ENCODE measurements around the gene TMEM184B.
A peak's percentile ranks its signal among the peaks of the same experiment; 100 is the strongest.

Gene TMEM184B

DNA sequence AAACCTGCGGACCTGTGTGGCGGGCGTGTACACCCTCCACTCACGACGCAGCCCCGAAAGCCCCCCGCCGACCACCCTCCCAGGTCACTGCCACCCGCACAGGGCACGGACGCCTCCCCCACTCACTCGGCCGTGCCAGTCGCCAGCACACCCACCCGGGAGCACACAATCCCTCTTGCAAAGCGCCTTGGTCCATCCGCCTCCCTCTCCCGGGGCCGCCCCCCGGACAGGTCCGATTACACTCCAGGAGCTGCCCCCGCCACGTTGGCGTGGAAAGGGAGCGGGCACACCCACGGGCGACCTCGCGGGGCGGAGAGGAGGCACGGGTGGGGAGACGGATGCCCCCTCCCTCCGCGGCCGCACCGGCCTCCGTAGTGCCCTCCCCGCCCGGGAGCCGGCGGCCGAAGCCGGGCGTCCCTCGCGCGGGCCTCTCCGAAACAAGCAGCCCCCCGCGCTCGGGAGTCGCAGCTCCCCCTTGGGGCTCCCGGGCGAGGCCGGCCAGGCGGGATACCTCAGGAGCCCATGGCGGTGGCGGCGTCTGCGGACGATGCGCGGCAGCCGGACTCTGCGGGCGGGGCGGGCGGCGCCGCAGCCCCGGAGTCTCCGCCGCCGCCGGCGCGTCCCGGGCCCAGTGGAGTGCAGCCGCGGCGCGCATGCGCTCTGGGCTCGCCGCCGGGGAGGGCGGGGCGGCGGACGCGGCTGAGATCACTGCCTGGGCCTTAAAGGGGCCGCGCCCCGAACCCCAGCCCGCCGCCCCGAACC lies at the start of gene TMEM184B:
Gene TMEM184B (minus strand): TSS at position 638 of the 762 bp plus-strand sequence. CDS start 25,049 bp downstream, outside the sequence.
- DNase-seq, result peak; percentile 24

DNA sequence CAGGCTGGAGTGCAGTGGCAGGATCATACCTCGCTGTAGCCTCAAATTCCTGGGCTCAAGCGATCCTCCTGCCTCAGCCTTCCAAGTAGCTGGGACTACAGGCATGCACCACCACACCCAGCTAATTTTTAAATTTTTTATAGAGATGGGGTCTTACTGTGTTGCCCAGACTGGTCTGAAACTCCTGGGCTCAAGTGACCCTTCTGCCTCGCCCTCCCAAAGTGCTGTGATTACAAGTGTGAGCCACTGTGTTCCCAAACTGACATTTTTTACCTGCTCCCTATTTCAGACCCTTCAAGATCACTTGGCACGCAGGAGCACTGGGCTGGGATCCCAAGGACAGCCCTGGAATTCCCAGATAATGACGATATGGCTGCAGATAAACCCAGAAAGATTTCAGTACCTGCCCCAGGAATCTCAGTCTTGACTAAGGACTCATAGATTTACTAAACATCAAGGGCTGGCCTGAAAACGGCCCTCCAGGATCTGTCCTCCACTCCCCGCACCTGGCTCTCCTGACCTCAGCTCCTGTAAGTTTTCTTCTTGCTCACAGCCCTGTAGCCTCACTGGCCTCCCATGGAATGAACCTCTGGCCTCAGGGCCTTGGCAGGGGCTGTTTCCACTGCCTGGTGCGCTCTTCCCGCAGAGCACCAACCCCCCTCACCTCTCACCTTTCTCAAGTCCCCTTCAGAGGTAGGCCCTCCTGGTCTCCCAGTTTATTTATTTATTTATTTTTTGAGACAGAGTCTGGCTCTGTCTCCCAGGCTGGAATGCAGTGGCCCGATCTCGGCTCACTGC lies 48.0 kb upstream of the TMEM184B start:
- no peak for DNase-seq

DNA sequence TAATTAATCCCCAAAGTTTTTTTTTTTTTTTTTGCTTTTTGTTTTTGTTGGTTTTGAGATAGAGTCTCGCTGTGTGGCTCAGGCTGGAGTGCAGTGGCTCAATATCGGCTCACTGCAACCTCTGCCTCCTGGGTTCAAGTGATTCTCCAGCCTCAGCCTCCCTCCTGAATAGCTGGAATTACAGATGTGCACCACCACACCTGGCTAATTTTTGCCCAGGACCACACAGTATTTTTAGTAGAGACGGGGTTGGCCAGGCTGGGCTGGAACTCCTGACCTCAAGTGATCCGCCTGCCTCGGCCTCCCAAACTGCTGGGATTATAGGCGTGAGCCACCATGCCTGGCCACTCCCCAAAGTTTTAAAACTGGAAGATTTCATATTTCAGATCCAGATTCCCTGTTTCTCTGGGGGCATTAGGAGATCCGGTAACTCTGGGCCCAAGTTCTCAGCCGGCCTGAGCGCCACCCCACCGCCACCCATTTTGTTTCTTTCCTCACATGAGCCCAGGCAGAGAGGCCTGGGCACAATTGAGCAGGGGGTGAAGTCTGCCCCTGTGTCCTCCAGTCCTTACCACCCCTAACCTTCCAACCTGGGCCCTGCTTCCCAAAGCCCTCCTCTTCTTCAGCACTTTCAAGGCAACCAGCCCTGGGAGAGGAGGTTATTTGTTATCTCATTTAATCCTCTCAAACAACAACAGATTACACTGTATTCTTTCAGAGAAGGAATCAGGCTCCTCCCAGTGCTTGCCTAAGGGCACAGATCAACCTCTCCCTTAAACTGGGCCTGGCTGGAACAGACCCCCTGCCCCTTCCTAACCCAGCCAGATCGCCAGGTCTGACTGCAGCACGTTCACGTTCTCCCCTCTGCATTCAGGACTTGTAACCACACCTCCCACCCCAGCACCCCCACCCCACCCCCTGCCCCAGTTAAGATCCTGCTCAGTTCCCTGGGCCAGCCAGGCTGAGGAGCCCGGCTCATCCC lies 46.3 kb upstream of the TMEM184B start:
- no peak for DNase-seq

DNA sequence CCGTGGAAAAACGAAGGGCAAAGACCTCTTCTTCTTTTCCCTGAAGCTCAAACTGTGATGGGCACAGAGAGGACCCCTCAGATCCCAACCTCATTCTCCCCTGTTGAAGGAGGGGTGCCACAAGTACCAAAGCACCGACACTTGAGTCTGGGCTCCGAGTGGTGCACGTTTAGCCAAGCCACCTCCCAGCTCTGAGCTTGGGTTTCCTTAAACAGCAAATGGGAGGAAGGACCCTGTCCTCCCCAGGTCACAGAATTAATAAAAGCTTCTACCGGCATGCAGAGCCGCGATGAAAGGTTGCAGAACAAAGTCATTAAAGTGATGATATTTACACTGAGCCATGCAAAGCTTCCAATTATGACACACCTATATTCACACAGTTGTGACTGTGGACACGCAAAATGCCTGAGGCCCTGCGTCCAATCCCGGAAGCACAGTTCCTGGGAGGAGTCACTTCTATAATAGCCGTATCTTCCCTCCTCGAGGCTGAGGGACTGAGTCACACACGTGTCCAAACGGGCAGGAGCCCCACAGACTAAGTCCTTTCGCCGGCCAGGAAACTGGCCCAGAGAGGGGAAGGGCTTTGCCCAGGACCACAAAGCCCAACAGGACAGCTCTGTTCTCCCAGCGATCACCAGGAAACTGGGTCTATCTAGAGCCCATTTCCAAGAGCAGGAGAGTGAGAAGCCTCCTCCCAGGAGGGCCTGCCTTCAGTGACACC lies 45.3 kb upstream of the TMEM184B start:
- no peak for DNase-seq

DNA sequence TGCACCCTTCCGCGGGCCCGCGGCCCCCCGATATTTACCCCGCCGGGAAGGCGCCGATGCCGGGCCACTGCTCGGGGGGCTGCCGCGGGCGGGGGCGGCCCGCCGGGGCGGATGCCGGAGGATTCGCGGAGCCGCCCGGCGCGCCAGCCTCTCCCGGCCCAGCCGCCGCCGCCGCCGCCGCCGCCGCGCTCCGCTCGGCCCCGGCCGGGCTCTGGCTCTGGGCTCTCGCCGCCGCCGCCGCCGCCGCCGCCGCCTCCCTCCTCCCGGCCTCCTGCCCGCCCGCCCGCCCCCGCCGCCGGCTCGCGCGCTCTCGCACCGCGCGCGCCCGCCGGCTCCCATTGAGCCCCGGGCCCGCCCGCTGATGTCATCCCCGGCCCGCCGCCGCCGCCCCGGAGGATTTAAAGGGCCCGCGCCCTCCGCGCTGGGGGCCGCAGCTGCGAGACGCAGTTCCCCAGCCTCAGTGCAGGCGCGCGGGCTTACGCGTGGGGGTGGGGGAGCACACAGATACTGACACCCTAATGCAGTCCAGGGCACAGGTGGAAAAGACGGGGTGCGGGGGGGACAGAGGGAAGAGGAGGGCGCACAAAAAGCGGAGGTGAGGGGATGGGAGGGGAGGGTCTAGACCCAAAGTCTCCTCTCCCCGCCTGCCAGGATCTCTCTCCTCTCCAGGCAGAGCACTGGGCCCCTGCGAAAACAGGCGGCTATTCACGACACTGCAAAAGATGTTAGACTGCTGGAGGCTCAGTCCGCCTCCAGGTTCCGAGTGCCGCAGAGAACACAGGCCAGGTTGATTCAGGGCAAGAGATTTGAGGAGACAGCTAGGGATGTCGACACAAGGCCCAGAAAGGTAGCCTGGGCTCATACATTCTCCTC lies 44.5 kb upstream of the TMEM184B start, which contains the start of gene CSNK1E:
Gene CSNK1E (minus strand): TSS at position 312 of the 873 bp plus-strand sequence. CDS start 3,276 bp downstream, outside the sequence.
- DNase-seq, result no peak

DNA sequence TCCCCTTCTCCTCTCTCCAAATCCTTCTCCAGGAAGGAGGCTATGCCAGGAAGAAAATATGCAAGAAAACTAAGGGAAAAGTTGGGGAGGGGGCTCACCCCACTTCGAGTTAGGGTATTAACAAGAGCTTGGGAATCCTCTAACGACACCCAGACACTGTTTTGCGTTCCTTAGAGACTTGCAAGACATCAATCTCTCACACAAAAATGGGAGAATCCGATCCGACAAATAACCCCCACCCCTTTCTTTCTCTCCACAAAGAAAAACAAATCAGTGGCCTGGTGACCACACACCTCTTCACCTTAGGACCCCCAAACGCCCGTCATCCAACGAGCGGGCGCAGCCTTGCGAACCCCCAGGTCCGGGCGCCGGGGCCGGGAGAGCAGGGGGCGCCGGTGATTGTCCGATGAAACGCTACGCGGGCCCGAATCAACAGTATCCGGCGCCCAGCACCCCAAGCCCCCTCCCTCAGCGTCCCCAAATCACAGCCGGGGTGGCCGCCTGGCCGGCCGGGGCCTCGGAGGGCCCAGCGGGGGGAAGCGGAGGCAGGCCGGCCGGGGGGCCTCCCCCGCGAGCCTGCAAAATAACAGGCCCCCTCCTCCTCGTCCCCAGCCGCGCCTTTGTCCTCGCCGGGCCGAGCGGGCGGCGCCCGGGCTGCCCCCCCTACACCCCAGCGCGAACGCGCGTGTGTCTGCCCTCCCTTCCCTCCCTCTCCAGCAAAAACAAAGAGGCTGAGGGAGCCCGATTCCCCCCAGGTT lies 43.7 kb upstream of the TMEM184B start:
- DNase-seq, result no peak

DNA sequence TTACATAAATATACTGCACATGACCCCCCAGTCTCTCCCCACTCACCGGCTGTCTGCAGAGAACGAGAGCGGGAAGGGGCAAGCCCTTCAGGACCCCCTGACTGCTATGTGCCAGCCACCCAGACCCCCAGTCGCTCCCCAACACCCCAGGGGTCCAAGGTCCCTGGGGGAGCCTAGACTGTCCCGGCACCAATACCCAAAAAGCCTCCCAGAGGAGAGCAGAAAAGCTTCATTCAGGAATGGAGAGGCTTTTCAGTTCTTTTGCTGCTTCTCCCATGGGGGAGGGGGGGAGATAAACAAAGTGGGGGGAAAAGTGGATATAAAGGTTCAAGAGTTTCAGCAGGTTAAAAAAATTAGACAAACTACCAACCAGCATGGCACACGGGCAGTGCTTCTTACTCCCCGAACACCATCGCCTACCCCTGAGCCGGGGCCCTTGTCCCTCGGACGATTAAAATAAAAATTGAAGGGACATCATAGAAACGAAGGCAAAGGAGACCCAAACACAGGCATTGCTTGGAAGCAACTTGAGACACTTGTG lies 43.1 kb upstream of the TMEM184B start:
- DNase-seq, result no peak

DNA sequence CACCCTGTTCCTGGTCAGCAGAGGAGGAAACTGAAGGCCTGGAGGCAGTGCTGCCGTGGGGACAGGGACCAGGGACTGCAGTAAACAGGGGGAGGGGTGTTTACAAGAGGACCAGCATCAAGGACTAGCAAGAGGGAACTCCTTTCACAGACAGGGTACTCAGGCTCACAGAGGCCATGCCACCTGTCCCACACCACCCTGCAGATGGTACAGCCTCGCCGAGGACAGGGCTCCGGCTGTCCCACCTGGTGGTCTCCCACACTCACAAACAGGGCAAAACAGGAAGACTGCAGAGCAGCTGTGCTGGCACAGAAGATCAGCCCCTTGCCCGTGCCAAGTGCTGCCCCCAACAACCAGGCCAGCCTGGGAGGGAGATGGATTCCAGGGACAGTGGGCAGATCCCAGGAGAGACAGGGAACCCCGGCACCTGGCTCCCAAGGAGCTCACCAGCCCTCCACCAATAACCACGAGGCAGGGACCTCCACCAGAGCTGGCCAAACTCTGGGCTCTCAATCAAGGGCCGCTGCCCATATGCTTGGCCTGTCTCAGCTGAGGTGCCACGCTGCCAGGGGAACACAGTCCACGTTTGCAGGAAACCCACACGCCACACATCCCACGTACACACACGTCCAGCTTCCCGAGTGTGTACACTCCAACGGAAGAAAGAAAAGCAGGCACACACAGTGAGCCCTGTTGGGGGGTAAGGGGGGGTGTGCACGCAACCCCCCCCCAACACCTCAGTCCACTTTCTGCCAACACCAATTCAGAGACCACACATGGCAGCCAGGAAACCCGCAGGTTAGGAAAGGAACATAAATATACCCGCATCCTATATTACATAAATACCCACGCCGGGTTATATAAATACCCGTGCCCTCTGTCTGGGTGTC lies 42.4 kb upstream of the TMEM184B start:
- peak; percentile 8 for DNase-seq

DNA sequence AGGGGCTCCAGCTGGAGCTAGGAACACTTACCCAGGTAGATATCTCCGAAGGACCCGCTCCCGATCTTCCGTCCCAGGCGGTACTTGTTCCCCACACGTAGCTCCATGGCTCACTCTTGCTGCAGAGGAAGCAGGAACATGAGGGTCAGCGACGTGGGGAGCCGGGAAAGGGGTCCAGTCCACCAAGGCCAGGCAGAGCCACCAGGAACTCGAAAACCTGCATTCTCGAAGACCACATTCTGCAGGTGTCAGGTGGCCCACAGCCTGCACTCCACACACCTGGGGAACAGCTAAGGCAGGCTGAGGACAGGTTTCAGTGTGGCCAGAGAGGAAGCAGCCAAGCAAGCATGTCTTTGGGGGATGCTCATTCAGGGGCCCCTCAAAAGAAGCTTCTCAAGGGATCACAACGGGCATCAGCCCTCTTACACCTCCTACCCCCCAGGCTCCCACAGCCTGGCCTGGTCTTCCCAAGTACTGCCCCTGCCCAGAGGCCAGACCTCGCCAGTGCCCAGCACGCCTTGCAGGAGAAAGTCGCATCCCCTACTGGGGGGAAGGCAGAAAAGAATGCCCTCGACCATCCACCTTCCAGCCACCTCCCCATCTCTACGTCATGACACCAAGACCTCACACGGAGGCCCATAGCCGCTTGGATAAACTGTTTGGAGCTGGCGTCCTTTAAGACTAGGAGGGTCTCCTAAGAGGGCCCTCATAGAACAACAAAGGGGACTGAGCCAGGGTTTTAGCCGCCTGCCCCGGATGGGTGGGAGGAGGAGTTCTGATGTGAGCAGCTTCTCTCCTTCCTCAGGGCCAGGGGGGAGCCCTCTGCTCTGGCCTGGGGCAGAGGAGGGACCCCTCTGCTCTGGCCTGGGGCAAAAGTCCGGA lies 41.5 kb upstream of the TMEM184B start:
- DNase-seq, result no peak

DNA sequence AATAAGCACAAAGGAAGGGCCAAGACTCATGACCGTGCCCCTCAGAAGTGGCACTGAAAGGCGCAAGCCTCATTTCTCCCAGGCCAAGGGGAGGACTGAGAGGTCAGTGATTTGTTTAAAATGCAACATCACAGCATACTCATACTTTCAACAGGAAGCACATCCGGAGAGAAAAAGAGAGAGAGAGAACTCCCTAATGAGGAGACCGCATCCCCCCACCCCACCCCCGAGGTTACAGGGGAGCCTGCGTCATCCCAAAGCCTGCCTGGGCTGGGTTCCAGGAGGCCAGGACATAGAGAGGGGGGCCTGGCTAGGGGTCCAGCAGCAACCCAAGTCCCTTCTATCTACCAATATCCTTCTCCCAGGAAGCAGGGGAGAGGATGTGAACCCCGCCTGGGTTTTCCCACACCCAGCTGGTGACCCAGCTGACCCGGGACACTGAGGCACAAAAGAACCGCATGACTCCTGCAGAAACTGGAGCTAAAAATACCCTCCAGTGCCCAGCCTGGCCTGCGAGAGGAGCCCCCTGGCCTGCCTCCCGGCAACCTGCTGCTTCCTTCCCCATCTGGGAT lies 40.7 kb upstream of the TMEM184B start:
- DNase-seq, result no peak

DNA sequence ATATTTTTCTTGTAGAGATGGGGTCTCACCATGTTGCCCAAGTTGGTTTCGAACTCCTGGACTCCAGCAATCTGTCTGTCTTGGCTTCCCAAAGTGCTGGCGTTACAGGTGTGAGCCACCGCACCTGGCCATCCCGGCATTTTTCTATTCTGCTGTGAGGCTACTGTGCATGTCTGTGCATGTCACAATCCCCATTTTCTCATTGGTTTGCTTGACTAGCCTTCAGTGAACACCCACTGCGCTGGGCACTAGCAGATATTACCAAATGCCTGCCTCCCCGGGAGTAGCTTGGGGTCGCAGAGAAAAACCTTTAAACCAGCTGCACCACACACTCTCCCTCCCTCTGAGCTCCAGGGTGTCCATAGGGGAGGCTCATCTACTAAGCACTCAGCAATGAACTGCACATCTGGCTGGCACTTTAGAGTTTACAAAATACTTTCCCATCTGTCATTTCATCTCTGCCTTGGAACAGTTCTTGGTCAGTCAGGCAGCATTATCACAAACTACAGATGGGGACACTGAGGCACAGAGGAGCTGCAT lies 39.5 kb upstream of the TMEM184B start:
- DNase-seq, result no peak

DNA sequence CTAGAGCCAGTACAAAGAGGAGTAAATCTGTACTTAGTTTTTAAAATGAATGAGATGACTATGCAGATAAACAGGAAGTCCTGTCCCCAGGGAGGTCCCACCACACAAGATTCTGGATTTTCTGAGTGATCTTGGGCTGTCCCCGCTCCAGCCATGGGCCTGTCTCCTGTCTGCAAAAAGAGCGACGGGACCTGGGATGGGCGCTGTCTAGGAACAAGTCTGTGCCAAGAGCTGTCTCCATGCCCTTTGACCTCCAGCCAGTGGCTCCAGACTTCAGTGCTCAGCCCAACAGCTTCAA lies 38.5 kb upstream of the TMEM184B start:
- DNase-seq, result no peak

DNA sequence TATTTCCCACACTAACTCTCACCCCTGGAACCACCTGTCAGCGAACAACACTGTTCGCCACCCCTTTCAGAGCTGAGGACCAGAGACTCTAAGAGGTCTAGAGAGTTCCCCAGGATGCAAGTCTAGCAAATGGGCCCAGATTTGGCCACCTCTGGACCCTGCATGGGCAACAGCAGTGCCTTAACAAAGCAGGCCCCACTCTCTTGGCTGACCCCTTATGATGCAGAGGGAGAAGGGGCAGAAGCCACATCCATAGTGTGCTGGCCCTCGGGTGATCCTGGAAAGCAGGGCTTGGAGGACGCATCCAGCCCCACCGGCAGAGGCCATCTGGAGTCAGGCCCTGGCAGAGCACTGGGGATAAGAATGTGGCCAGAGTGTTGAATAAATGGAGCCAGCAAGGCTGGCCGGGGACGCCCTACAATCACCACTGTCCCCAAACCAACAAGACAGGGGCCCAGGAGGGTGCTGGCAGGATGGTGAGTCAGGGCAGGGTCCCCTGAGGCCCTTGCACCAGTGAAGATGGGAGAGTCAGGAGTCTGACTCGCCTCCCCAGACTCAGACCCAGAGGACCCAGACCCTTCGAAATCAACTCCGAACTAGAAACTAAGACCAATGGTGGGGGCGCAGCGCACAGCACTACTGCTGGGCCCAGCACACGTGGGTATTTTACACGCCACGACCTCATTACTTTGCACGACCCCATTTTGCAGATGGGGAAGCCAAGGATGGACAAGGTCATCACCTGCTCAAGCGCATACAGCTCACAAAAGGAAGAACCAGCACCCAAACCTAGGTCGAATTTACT lies 37.9 kb upstream of the TMEM184B start:
- no peak for DNase-seq

DNA sequence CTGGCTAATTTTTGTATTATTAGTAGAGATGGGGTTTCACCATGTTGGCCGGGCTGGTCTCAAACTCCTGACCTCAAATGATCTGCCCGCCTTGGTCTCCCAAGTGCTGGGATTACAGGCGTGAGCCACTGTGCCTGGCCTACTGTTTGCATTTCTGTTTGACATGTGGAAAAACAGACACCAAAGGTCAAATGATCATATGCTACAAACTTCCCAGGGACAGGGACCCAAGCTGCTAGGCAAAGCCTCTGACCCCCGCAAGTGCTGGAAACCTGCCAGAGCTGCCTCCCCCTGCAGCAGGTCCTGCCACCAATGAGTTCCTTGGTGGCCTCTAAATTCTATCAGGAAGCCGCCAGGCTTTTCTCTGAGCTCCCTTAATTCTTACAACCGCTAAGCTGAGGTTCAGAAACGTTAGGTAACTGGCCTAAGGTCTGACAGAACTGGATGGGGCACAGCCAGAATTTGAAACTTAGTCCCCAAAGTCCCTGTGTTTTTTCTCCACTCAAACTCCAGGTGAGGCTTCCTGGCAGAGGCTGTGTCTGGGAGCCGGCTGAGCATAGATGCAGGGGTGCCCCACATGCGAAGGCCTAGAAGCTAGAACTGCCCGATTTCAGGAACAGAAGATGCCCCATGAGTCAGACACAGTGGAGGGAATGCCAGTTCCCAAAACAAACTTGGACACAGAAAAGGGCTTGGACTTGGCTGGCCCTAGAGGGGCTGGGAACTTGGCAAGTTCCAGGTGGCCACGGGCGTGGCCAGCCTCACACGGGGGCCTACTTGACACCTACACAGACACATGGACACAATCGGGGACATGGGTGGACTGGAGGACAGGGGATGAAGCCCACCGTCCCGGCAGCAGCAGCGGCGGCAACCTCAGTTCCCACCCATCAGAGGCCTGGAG lies 37.1 kb upstream of the TMEM184B start:
- DNase-seq, result no peak

DNA sequence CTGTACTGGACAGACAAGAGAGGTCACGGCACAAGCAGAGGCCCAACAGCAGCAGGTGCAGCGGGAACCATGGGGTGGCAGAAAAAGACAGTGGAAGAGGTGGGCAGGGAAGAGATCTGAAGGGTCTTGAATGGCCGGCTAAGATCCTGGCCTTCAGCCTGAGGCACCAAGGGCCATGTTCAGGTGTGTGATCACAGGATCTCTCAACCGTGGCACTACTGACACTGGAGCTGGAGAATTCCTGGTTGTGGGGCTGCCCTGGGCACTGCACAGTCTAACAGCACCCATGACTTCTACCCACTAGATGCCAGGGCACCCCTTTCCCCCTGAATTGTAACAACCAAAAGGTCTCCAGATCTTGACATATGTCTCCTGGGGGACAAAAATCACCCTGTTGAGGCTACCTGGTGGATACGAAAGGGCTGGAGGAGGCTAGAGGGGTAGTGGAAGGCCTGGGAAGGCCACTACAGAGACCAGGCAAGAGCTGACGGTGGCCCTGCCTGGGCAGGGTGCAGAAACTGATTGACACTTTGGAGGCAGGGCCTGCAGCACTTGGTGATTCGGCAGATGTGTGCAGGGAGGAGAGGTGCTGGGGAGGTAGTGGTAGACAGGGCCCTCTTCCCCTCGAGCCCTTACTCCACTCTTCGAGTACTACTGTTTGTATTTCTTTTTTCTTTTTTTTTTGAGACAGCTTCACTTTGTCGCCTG lies 36.1 kb upstream of the TMEM184B start:
- no peak for DNase-seq

All from NCI-H2029 treated with DMSO at 0.1 percent for 48 hours (cell line).